ENCODE measurements around the gene ZRANB1.

- TF ChIP-seq CHD2 (IDR thresholded peaks at IDR 0.05; ENCODE audit: low read length, partially characterized antibody) (no peak), CTCF (IDR thresholded peaks at IDR 0.05) (no peak), MEF2A (IDR thresholded peaks at IDR 0.05; ENCODE audit: borderline replicate concordance, low read depth) (no peak), POLR2AphosphoS5 (IDR thresholded peaks at IDR 0.05; ENCODE audit: low read depth, low read length) (no peak), NRF1 (IDR thresholded peaks at IDR 0.05; ENCODE audit: low read depth, low read length) (no peak), EZH2phosphoT487 (IDR thresholded peaks at IDR 0.05; ENCODE audit: borderline replicate concordance, low read depth) (no peak), MAX (IDR thresholded peaks at IDR 0.05; ENCODE audit: low read depth) (no peak), TAF1 (IDR thresholded peaks at IDR 0.05; ENCODE audit: borderline replicate concordance, low read depth, low read length) (no peak), SMC3 (IDR thresholded peaks at IDR 0.05; ENCODE audit: low read depth, low read length) (no peak)
Measured at GRCh38 chr10:125007436-125007835, 65.5 kb downstream of the ZRANB1 start.

All from SK-N-SH (cell line).